A204.1 (cell line): ENCODE measurements around the gene DDX39B.
"Not testable (repeated sequence)": the region's sequence is repeated elsewhere in the genome, so short reads cannot be mapped to it uniquely, and the experiment has no call there.

Experiments
- FAIRE-seq: peaks from 2 replicates; lab custom pipeline; 2012; peaks lifted over from hg19 to GRCh38; lab: Jason Lieb, UNC

Gene DDX39B

GRCh38 chr6:31541658-31542521 lies at the start of gene DDX39B:
DDX39B (minus strand) TSS chr6:31542003; CDS start chr6:31540532, 1,471 bp downstream.
- FAIRE-seq, result peak; percentile 90

GRCh38 chr6:31590691-31591090 lies 48.9 kb upstream of the DDX39B start:
- FAIRE-seq, result not testable (repeated sequence)

GRCh38 chr6:31588871-31589650 lies 47.3 kb upstream of the DDX39B start:
- no peak for FAIRE-seq

- no peak for FAIRE-seq
Measured at GRCh38 chr6:31587791-31588777, 46.3 kb upstream of the DDX39B start.

GRCh38 chr6:31586599-31587281 lies 44.9 kb upstream of the DDX39B start:
- no peak for FAIRE-seq

GRCh38 chr6:31586008-31586407 lies 44.2 kb upstream of the DDX39B start, which contains the start of gene LST1:
LST1 (plus strand) TSS chr6:31586277; CDS start chr6:31587300, 1,023 bp downstream.
- no peak for FAIRE-seq

GRCh38 chr6:31585491-31585890 lies 43.7 kb upstream of the DDX39B start:
- no peak for FAIRE-seq

GRCh38 chr6:31582230-31582643 lies 40.4 kb upstream of the DDX39B start, which contains the start of gene LTB:
LTB (minus strand) TSS chr6:31582424; CDS start chr6:31582417, 7 bp downstream.
- FAIRE-seq, result no peak

GRCh38 chr6:31581434-31582229 lies 39.8 kb upstream of the DDX39B start:
- FAIRE-seq, result no peak

- FAIRE-seq, result no peak
Measured at GRCh38 chr6:31580807-31581433, 39.1 kb upstream of the DDX39B start.

GRCh38 chr6:31580438-31580740 lies 38.6 kb upstream of the DDX39B start:
- no peak for FAIRE-seq

GRCh38 chr6:31579546-31580437 lies 38.0 kb upstream of the DDX39B start:
- no peak for FAIRE-seq

- FAIRE-seq, result no peak
Measured at GRCh38 chr6:31579119-31579505, 37.3 kb upstream of the DDX39B start.

GRCh38 chr6:31578184-31579118 lies 36.6 kb upstream of the DDX39B start:
- FAIRE-seq, result no peak

GRCh38 chr6:31577579-31577966 lies 35.8 kb upstream of the DDX39B start:
- FAIRE-seq, result no peak

- FAIRE-seq, result no peak
Measured at GRCh38 chr6:31576897-31577578, 35.2 kb upstream of the DDX39B start.

- no peak for FAIRE-seq
Measured at GRCh38 chr6:31575952-31576685, 34.3 kb upstream of the DDX39B start.
